HG03066 (cell line): ENCODE results near the gene PAAF1.
A peak's percentile ranks its signal among the peaks of the same experiment; 100 is the strongest.

Experiments used
- ATAC-seq: cut with Tn5 transposase; IDR thresholded peaks from one replicate; pipeline ENCODE4 v1.9.1; 2021; ENCODE audit warnings: low read depth; ENCODE audit not compliant: unreplicated experiment

The PAAF1 gene, protein sequence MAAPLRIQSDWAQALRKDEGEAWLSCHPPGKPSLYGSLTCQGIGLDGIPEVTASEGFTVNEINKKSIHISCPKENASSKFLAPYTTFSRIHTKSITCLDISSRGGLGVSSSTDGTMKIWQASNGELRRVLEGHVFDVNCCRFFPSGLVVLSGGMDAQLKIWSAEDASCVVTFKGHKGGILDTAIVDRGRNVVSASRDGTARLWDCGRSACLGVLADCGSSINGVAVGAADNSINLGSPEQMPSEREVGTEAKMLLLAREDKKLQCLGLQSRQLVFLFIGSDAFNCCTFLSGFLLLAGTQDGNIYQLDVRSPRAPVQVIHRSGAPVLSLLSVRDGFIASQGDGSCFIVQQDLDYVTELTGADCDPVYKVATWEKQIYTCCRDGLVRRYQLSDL

GRCh38 chr11:73876424-73877310 lies at the start of gene PAAF1, which contains the start of gene COA4:
PAAF1 (plus strand) TSS chr11:73876999; CDS start chr11:73877022, 23 bp downstream.
COA4 (minus strand) TSS chr11:73876846; CDS start chr11:73873378, 3,468 bp downstream.
- peak; percentile 98 for ATAC-seq

GRCh38 chr11:73830261-73830660 lies 46.5 kb upstream of the PAAF1 start:
- ATAC-seq: no peak

- no peak for ATAC-seq
Measured at GRCh38 chr11:73833067-73833466, 43.7 kb upstream of the PAAF1 start.

- ATAC-seq: no peak
Measured at GRCh38 chr11:73838443-73839122, 38.2 kb upstream of the PAAF1 start.

DNA sequence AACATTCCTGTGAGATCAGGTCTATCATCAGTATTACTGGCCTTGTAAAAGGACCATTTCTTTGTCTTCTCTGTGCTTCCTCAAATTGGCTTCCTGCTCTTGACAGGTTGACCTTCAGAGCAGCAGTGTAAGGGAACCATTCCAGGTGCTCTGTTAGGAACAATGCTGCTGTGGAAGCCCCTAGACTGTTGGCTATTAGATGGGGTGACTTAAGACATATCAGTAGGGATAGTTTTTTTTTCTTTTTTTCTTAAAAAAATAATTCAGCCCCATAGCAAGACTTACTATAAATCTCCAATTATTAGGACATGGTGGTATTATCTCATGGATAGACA lies 37.7 kb upstream of the PAAF1 start:
- ATAC-seq: no peak

DNA sequence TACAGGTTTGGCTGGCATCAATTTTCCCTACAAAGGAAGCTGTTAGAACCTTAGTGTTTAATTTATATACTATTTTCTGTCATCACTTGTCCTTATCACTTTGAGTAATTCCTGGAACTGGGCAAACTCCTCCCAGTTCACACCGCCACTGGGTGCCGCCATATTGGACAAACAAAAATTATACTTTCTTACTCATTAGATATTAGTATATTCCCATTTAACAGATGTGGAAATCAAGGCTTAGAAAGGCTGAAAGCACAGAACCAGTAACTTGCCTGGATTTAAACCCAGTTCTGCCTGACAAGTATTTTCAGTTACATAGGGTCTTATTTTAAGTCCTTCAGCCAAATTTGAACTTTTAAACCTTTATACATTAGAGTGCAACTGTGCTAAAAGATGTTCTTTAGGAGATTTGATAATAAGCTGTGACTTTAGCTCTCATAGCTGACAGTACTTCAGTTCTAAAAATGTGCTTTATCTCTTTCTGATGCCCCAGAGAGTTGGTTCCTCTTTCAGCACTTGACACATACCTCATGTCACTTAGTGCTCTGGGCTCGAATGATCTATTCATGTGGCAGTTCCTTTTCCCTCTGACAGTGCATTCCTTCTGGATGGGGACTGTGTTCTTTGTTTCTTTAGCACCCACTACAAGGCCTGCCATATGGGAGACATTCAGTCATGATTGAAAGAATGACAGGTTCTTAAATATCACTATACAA lies 25.6 kb upstream of the PAAF1 start:
- ATAC-seq: no peak

DNA sequence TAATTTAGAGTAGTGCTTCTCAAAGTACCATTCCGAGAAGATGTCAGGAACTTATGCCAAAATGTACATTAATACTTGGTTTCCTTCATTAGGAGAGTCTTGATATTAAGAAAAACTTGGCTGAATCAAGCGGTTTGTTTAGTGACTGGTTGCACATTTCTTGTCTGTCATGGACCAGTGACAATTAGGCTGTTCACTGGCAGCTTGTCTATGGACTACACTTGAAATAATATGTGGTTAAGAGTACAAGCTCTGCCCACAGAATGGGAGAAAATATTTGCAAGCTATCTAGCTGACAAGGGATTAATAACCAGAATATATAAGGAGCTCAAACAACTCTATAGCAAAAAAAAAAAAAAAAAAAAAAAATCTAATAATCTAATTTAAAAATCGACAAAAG lies 24.8 kb upstream of the PAAF1 start:
- ATAC-seq: no peak

GRCh38 chr11:73854680-73855079 lies 22.1 kb upstream of the PAAF1 start:
- no peak for ATAC-seq

DNA sequence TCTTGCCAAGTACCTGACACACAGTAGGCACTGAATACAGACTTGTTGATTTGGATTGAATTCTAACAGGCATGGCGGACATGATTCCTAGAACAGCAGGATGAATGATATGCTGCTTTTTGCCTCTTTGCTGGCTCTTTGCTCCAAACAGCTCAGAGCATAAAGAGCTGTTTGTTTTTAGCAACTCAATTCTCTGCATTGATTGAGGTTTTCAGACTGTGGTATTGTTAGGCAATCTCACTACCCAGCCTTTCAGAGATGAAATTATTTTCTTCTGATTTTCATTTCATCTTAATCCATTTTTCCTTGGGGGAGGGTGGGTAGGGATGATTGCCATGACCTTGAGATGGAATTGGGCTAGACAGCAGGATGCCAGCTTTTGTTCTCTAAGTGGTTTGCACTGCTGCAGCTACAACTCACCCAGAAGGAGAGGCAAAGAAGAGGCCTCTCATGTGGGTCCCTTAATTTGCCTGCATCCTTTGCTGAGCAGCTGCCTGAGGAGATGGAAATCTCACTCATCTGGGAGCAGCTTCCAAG lies 20.7 kb upstream of the PAAF1 start:
- no peak for ATAC-seq

DNA sequence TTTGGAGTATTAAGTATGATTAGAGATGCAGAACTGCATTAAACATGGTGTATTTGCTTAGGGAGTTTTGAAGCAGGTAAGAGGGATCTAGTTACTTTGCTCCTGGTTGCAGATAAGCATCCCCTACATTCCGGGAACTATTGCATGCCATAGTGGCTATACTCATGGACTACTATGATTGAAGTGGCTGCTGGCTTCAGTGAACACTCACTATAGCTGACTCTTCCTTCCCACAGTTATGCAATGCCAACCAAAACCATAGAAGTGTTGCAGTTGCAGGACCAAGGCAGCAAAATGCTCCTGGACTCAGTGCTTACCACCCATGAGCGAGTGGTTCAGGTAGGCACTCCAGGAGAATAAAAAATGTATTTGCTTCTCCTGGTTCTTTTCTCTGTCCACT lies 17.1 kb upstream of the PAAF1 start:
- no peak for ATAC-seq

- ATAC-seq: no peak
Measured at GRCh38 chr11:73860202-73860601, 16.6 kb upstream of the PAAF1 start.

DNA sequence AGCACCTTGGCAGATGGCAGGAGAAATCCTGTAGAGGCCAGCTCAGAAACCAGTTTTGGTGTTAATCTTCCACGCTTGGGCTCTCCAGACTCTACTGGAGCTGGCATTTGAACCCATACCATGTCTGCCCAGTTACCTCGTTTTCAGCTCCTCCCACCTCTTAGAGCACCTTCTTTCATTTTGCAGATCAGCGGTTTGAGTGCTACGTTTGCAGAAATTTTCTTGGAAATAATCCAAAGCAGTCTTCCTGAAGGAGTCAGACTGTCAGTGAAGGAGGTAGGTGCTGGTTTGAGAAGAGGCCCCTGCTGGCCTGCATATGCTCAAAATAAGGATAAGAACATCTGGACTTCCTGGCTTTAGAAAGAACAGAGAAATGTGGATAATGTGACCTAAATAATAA lies 13.8 kb upstream of the PAAF1 start:
- no peak for ATAC-seq

GRCh38 chr11:73866095-73866579 lies 10.7 kb upstream of the PAAF1 start:
- no peak for ATAC-seq

- no peak for ATAC-seq
Measured at GRCh38 chr11:73866586-73866996, 10.2 kb upstream of the PAAF1 start.

- no peak for ATAC-seq
Measured at GRCh38 chr11:73869332-73869949, 7.4 kb upstream of the PAAF1 start.

DNA sequence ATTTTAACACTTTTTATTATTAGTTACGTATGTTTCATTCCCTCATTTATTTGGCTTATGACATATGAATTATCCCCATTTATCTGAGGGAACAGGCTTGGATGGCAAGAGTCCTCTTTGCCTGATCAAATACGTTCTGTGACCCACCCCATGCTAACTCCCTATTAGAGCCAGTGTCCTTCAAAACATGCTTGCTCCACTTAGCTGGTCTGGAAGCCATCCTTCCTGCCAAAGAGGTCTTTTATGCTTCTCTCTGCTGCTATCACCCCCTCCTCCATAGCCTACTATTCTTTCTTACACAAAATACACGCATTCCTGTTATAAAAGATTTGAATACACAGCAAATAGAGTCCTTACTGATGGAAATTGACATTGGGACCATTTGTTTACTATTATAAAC lies 6.5 kb upstream of the PAAF1 start:
- no peak for ATAC-seq

DNA sequence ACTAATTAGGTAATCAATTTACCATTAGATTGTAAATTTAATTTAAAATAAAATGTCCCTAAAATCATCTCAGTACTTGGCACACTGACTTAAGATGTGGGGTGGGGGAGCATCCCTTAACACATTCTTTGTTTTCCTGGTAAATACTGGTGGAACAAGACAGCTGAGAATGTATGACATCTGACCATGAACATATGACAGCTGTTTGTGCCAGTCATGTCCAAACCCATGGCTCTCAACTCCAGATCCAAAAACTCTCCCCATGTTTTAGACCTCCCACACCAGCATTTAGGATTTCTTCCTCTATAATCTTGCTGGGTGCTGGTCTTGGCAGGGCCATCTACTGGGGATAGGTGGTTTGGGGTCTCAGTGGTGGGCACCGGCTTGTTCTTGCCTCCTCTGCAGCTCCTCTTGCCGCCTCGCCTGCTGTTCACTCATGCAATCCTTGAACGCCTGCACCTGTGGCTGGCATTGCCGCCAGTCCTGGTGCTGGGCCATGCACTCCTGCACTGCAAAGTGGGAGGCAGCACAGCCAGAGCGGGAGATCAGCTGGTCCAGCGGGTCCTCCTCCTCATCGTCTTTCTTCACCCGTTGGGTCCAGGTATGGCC lies 3.9 kb upstream of the PAAF1 start:
- ATAC-seq: no peak

DNA sequence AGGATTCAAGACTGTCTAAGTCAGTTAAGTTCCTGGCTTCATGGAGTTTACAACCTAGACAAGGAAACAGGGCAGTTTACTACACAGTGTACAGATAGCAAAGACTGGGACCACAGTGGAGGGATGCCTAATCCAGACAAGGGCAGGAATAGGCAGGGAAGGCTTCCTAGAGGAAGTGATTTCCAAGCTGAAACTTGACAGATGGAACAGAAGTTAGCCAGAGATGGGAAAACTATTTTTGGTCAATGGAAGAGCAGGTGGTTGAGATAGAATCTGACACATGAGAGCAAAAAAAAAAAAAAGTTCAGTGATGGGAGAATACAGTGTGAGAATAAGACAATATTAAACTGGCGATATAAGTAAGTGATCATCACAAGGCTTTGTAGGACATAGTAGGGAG lies 1.4 kb upstream of the PAAF1 start:
- ATAC-seq: no peak

DNA sequence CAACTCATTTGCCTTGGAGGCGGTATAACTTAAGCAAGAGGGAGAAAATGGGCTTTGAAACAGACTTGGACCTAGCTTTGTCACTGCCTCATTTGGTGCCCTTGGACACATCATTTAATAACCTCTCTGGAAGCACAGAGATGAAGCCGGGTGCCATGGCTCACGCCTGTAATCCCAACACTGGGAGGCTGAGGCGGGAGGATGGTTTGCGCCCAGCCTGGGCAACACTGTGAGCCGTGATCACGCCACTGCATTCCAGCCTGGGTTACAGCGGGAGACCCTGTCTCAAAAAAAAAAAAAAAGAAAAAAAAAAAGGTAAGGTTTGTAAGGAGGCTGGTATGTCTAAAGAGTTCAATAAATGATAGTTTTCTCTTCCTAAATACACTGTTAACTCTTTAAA lies 959 bp upstream of the PAAF1 start:
- no peak for ATAC-seq
